Lower leg skin (tissue), 4 donors: Measurements from ENCODE around the gene RUNX2. TPM values are rescaled to one million over a fixed set of nuclear protein-coding genes. Genes with fewer than 3 reads are reported as not detected.

Source experiments
- DNase-seq, 2 donors: peaks; one replicate each; pipeline ENCODE4 v3.0.0-alpha.2; 2019; ENCODE audit warnings: low spot score in 2 of 2
- H3K4me3 ChIP-seq: fragments of 200-600 bp; sonication (generic); 2 replicates; pipeline ENCODE4 v1.5.1; 2017; ENCODE audit warnings: mild to moderate bottlenecking, low read depth; ENCODE audit not compliant: poor library complexity, severe bottlenecking
- POLR2A ChIP-seq, 2 donors: fragments of 450-650 bp; IDR thresholded peaks; one replicate each; pipeline ENCODE4 v1.6.1; 2016 to 2017; ENCODE audit warnings: antibody characterized with exemption in 2 of 2, mild to moderate bottlenecking in 1 of 2, moderate library complexity in 1 of 2
- WGBS, 2 donors: methylation state at CpG; one replicate each; pipeline ENCODE4 v1.1.5; 2018; 5-methylcytosine and 5-hydroxymethylcytosine counted together
- intact Hi-C: fragments of 100-400 bp; cut with DNase I; formaldehyde crosslinking; loops from one replicate; pipeline ENCODE4 v1.15.0; 2023; ENCODE audit warnings: low total_unique reads
- total RNA-seq, 4 donors: library from RNA; depleted of rRNA; stranded (reverse); fragments of >200 nt; gene quantifications; one replicate each; pipeline ENCODE4 v1.1.0, GENCODE V29; 2016
- TF ChIP-seq, protein P1 (sequence below), 3 donors: fragments of 450-650 bp; IDR thresholded peaks; one replicate each; pipeline ENCODE4 v1.5.1; 2016; ENCODE audit warnings: antibody characterized with exemption in 3 of 3, mild to moderate bottlenecking in 3 of 3, moderate library complexity in 2 of 3

RUNX2 gene
- total RNA-seq, 4 donors from 2014 or later, result 1.8 to 4.8 (median 3.1) TPM

DNA sequence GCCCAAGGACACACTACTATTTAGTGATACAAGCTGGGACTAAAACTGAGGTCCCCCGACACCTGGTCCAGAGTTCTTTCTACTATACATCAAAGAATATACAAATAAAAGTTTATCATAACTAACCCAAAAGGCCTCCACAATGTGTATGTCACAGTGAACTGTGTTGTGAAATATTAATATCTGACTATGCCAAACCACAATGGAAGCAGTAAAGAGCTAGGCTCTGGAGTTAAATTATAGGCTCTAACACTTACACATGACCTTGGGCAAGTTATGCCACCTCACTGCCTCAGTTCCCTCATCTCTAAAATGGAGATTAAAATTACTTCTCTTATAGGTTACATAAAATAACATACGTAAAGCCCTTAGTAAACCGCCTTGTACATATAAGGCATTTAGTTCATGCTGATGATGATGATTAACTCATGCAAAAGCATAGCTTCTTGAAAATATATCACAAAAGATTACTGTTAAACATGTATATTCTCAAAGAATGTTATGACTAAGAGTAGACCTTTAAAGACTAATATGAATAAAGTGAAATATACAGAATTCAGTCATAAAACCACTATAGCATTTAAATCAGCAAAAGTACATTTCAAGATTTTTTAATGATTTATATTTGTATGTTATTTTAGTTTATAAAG, 43.9 kb downstream of the RUNX2 start:
- 92 to 97% methylated on average over 3 of the region's 3 CpGs for WGBS, 2 donors
- TF ChIP-seq, protein P1, sequence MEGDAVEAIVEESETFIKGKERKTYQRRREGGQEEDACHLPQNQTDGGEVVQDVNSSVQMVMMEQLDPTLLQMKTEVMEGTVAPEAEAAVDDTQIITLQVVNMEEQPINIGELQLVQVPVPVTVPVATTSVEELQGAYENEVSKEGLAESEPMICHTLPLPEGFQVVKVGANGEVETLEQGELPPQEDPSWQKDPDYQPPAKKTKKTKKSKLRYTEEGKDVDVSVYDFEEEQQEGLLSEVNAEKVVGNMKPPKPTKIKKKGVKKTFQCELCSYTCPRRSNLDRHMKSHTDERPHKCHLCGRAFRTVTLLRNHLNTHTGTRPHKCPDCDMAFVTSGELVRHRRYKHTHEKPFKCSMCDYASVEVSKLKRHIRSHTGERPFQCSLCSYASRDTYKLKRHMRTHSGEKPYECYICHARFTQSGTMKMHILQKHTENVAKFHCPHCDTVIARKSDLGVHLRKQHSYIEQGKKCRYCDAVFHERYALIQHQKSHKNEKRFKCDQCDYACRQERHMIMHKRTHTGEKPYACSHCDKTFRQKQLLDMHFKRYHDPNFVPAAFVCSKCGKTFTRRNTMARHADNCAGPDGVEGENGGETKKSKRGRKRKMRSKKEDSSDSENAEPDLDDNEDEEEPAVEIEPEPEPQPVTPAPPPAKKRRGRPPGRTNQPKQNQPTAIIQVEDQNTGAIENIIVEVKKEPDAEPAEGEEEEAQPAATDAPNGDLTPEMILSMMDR (IDR thresholded peaks at IDR 0.05), result no peak
- no peak for TF ChIP-seq POLR2A (IDR thresholded peaks at IDR 0.05)
- H3K4me3 ChIP-seq, result no peak overlapping the region
- DNase-seq, result no peak
- intact Hi-C loops, result no loop called here

DNA sequence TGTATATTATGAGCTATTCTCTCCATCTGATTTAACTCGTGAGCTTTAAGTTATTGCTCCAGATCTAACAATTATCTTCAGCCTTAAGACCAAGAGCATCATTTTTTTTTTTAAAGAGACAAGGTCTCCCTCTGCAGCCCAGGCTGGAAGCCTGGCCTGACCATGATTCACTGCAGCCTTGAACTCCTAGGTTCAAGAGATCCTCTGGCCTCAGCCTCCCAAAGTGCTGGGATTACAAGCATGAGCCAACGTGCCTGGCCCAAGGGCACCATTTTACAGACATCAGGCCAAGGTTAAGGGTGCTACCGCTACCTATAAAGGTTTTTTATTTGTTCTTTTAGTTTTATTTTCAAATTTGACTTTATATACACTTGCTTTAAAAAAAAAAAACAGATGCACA, 47.3 kb downstream of the RUNX2 start:
- no peak for TF ChIP-seq POLR2A (IDR thresholded peaks at IDR 0.05)
- TF ChIP-seq, protein P1 (IDR thresholded peaks at IDR 0.05), result no peak
- no peak overlapping the region for H3K4me3 ChIP-seq
- intact Hi-C loops, result no loop called here
- WGBS, 2 donors, result 68 to 71% methylated on average over 3 of the region's 3 CpGs
- no peak for DNase-seq

DNA sequence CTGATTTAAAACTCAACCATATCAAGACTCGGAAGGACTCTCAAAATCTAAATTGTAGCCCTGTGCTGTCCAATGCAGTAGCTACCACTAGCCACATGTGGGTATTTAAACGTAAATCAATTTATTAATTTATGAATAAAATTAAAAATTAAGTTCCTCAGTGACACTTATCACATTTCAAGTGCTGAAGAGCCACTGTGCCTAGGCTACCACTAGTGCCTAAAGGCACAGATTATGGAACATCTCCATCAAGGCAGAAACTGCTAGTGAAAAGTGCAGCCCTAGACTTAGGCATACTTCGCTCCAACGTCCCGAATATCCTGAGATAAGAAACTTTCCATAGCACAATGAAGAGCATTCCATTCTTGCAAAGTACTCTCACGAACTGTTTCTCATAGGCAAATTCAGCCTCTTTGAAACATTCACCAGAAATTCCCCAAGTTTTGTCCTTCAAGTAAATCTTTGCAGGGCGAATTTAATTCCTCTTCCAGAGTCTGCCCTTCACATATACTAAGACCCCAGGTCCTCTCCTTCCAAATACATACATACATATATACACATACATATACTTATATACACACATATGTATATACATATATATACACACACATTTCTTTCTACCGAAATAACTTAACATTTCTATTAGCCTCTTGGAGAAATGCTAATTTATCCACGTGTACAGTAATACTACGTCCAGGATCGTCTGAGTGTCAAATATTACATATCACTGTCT, 48.3 kb downstream of the RUNX2 start:
- TF ChIP-seq, protein P1 (IDR thresholded peaks at IDR 0.05), result no peak
- TF ChIP-seq POLR2A (IDR thresholded peaks at IDR 0.05), result no peak
- 24 to 25% methylated on average over 11 of the region's 11 CpGs for whole genome bisulfite sequencing, 2 donors
- intact Hi-C loops, result no loop called here
- H3K4me3 ChIP-seq, result peak overlapping the region; percentile 93
- DNase-seq, result no peak

DNA sequence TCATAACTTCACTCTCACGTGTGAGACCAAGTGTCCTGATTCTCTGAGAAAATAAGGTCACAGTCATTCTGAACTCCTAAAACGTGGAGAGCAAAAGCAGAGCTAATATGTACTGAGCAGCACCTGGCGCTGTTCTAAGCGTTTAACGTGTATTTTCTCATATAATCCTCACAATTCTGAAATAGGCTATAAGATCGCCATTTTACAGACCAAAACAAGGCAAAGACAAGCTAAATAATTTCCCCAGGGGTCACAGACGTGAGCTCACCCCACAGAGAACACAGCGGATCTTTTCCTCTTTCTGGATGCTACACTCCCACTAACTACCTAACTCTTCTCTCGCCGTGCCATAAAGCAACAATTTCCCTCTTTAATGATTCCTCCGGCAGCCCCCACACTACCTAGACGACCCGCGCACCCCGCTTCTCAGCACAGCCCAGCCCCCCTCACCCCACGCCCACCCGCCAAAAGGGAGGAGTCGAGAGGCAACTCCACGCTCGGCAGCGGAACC, 49.0 kb downstream of the RUNX2 start:
- H3K4me3 ChIP-seq, result peak overlapping the region; percentile 93
- WGBS, 2 donors, result 1% methylated on average over 21 of the region's 21 CpGs
- intact Hi-C loops, result no loop called here
- DNase-seq, result peak in 1 of 2 donors; percentile 63
- TF ChIP-seq, protein P1 (IDR thresholded peaks at IDR 0.05), result no peak
- TF ChIP-seq POLR2A (IDR thresholded peaks at IDR 0.05), result no peak

DNA sequence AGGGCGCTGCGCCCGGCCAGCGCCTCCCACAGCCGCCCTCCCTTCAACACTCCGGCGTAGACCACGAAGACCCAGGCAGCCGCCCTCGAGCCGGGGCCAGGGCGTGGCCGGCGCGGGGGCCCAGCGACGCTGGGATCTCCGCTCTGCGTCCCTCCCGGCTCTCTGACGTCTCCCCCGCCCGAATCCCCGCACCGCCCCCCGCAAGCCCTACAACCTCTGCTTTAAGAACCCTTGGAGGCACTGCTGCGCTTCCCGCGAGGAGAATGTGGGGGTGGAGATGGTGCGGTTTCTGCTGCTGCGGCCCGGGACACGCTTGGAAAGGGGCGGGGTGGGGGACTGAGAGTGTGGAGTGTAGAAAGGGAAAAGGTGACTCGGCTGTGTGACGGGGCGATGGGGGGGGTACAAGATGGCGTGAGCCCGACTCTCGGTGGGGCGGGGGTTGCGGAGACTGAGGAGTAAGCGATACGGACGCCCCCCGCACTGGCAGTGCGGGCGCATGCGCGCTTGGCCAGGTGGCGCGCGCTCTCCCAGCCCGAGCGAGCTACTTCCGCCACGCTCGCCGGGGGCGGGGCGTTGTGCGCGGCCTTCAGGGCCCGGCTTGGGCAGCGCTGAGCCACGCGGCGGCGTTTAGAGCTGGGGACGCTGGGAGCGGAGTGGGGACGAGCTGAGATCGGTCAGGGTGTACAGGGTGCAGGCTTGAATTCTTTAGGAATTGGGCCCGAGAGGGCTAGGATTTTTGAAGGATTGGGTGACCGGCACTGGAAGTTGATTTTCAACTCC, 49.6 kb downstream of the RUNX2 start, which contains the start of gene SUPT3H:
Gene SUPT3H, minus strand, starts transcription at position 381 of the 780 bp plus-strand sequence.
- intact Hi-C loops, result no loop called here
- DNase-seq, result peak; percentile 85 to 97
- peak in 1 of 2 donors; percentile 54 for TF ChIP-seq POLR2A (IDR thresholded peaks at IDR 0.05)
- TF ChIP-seq, protein P1 (IDR thresholded peaks at IDR 0.05), result no peak
- H3K4me3 ChIP-seq, result peak within 1 kb of the TSS; percentile 93
- WGBS, 2 donors, result 1% methylated on average over 53 to 71 of the region's 75 CpGs
